ENCODE measurements around the gene ZFP91. TPM values are rescaled to one million over a fixed set of nuclear protein-coding genes. Genes with fewer than 3 reads are reported as not detected.

Gene ZFP91
- total and polyA plus RNA-seq, 9 of the 15 experiments (the other 6 are each of a cell fraction or from before 2014, with no cell fraction given) = 17.6 to 58.3 (median 34.0) TPM

DNA sequence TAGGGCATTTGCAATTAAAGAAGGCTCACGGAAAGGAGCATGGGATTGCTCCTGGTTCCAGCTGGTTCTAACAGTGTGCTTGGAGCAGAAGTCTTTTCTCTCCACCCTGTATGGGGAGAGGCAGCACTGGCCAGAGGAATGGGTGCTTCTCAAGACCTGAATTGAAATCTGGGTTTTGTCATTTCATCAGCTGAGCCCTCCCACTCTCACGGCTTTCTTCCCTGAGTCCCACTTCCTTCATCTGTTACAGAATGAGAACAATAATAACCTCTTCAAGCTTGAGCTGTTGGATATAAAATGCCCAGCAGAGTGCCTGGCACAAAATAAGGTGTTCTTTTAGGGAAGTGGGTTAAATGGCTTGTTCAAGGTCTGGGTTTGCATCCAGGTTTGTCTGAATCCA, 60.8 kb downstream of the ZFP91 start:
- in situ Hi-C loops (cut with MboI) = loop anchor here (5.0 to 25.0 kb wide), 2 partner anchors 258 to 498 kb away; partner anchors contain the start of gene FAM111A

More for the DNA sequence above, 60.8 kb downstream of the ZFP91 start:
- ATAC-seq (no peak), FAIRE-seq (no peak), DNase-seq (ENCODE audit: extremely low read depth in 1 of 4, low spot score in 3 of 4) (no peak)
- POLR2A ChIA-PET = no interaction called here
- Histone ChIP-seq H2AFZ (ENCODE audit: low read depth, low read length) (no peak overlapping the region), H4K20me1 (replicated peaks; ENCODE audit: control insufficient read depth, insufficient read depth, low read length) (no peaks in the 10 kb centered on the region), H3K9me3 (replicated peaks; ENCODE audit: control insufficient read depth, insufficient read depth, low read depth, low read length) (no peaks in the 10 kb centered on the region), H3K4me1 (replicated peaks in 1 of 2; ENCODE audit: control insufficient read depth in 2 of 2, insufficient read depth in 2 of 2, low read length in 2 of 2) (peaks cover 0 to 9% of the 10 kb centered on the region in 2 experiments; a peak in 3 of 5 replicates), H3K27me3 (ENCODE audit: control insufficient read depth in 2 of 2, insufficient read depth in 2 of 2, low read length in 2 of 2) (no peaks in the 10 kb centered on the region), H3K4me3 (no peak overlapping the region), H3K9ac (ENCODE audit: insufficient read depth in 1 of 2, low read depth in 2 of 2, low read length in 2 of 2) (no peak overlapping the region), H3K27ac (ENCODE audit: extremely low read depth, low read depth, low read length) (no peak overlapping the region), H3K9me1 (ENCODE audit: control insufficient read depth, insufficient read depth, low read length) (no peaks in the 10 kb centered on the region), H3K4me2 (ENCODE audit: insufficient read depth, low read length) (no peak overlapping the region), H3K36me3 (ENCODE audit: control insufficient read depth, insufficient read depth, low read length) (no peaks in the 10 kb centered on the region), H3K79me2 (ENCODE audit: control insufficient read depth, insufficient read depth, low read length) (no peaks in the 10 kb centered on the region)
- intact Hi-C loops (cut with micrococcal nuclease) = loop anchor here (10.0 kb wide), 1 partner anchor 415 kb away; no protein-coding TSS in a partner anchor
- no TSS peak for BruUV-seq (replicated peaks)
- TF ChIP-seq ZNF143 (CRISPR knock-in tag; IDR thresholded peaks at IDR 0.05) (no peak), RUNX1 (IDR thresholded peaks at IDR 0.05; ENCODE audit: low read depth) (no peak), ZKSCAN1 (IDR thresholded peaks at IDR 0.05; ENCODE audit: low read depth, low read length) (no peak), SAFB (IDR thresholded peaks at IDR 0.05; ENCODE audit: borderline replicate concordance, low read depth, low read length) (no peak), SUPT5H (IDR thresholded peaks at IDR 0.05) (no peak), FOSL1 (tag; conservative IDR thresholded peaks at IDR 0.05) (no peak), ZNF316 (IDR thresholded peaks at IDR 0.05) (no peak)
- TF ChIP-seq, protein P1, sequence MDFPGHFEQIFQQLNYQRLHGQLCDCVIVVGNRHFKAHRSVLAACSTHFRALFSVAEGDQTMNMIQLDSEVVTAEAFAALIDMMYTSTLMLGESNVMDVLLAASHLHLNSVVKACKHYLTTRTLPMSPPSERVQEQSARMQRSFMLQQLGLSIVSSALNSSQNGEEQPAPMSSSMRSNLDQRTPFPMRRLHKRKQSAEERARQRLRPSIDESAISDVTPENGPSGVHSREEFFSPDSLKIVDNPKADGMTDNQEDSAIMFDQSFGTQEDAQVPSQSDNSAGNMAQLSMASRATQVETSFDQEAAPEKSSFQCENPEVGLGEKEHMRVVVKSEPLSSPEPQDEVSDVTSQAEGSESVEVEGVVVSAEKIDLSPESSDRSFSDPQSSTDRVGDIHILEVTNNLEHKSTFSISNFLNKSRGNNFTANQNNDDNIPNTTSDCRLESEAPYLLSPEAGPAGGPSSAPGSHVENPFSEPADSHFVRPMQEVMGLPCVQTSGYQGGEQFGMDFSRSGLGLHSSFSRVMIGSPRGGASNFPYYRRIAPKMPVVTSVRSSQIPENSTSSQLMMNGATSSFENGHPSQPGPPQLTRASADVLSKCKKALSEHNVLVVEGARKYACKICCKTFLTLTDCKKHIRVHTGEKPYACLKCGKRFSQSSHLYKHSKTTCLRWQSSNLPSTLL (IDR thresholded peaks at IDR 0.05) = no peak
- TF ChIP-seq, protein P2, sequence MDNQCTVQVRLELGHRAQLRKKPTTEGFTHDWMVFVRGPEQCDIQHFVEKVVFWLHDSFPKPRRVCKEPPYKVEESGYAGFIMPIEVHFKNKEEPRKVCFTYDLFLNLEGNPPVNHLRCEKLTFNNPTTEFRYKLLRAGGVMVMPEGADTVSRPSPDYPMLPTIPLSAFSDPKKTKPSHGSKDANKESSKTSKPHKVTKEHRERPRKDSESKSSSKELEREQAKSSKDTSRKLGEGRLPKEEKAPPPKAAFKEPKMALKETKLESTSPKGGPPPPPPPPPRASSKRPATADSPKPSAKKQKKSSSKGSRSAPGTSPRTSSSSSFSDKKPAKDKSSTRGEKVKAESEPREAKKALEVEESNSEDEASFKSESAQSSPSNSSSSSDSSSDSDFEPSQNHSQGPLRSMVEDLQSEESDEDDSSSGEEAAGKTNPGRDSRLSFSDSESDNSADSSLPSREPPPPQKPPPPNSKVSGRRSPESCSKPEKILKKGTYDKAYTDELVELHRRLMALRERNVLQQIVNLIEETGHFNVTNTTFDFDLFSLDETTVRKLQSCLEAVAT (IDR thresholded peaks at IDR 0.05) = no peak
- CTCF ChIA-PET (ENCODE audit: low intra/inter-chr PET ratio) = no interaction called here
- 13% methylated on average over 2 of the region's 2 CpGs for WGBS (ENCODE audit: insufficient coverage, low coverage, missing lambda C conversion rate)

All from K562 (cell line).